GM18526 (cell line): ENCODE data around the gene RNF43.

Experiments used
- POLR2A ChIP-seq: IDR thresholded peaks from 3 replicates; pipeline ENCODE4 v1.6.1; 2011; ENCODE audit not compliant: insufficient read length; ENCODE audit errors: extremely low read depth

Gene RNF43

DNA sequence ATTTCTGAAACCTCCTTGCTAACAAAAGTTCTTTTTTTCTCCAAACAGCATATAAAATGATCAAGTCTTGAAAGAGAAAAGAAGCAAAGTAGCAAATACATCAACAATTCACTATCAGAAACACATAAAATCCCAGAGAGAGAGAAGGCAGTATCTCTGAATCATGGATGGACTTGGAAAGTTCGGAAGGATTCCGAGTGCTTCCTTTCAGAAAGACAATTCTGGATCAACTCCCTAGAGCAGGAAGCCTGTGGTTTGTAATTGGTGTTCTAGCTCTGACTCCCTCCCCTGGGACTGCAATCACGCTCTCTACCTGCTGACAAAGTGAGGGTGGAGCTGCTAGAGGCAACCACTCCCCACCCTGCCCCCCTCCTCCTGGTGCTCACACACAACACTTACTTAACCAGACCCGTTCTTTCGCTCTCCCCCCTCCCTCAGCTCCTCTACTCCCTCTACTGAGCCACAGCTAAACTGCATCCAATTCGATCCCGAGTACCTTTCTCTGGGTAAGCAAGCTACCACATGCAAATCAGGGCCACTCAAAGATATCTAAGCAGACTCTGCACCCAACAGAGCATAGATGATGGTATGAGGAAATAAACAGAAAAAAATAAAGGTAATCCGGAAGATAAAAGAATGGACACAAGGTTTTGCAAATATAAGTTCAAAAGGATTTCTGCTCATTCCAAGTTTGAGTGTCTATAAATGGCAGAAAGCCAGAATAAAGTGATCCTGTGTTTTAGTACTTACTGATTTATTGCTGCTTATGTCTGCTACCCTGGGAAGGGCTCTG, at the start of gene RNF43:
Gene RNF43, minus strand, starts transcription at position 235 of the 793 bp plus-strand sequence. CDS start 1,957 bp downstream, outside the sequence.
- TF ChIP-seq POLR2A: no peak

DNA sequence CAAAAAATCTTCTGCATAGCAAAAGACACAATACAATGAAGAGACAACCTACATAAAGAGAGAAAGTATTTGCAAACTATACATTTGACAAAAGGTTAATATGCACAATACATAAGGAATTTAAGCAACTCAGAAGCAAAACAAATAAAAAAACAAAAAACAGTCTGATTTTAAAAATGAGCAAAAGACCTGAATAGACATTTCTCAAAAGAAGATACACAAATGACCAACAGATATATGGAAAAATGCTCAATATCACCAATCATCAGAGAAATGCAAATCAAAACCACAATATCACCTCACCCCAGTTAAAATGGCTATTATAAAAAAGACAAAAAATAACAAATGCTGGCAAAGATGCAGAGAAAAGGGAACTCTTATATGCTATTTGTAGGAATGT, 38.2 kb upstream of the RNF43 start:
- no peak for TF ChIP-seq POLR2A

DNA sequence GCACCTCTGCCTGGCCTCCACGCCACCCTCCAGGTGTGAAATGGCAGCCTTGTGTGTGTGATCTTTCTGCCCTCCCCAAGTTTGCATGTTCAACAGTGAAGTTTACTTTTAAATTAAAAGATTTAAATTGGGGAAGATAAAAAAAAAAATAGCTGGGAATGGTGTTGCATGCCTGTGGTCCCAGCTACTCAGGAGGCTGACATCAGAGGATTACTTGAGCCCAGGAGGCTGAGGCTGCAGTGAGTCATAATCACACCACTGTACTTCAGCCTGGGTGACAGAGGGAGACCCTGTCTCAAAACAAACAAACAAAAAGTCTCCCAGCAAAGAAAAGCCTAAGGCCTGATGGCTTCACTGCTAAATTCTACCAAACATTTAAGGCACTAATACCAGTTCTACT, 35.4 kb upstream of the RNF43 start:
- TF ChIP-seq POLR2A: no peak

DNA sequence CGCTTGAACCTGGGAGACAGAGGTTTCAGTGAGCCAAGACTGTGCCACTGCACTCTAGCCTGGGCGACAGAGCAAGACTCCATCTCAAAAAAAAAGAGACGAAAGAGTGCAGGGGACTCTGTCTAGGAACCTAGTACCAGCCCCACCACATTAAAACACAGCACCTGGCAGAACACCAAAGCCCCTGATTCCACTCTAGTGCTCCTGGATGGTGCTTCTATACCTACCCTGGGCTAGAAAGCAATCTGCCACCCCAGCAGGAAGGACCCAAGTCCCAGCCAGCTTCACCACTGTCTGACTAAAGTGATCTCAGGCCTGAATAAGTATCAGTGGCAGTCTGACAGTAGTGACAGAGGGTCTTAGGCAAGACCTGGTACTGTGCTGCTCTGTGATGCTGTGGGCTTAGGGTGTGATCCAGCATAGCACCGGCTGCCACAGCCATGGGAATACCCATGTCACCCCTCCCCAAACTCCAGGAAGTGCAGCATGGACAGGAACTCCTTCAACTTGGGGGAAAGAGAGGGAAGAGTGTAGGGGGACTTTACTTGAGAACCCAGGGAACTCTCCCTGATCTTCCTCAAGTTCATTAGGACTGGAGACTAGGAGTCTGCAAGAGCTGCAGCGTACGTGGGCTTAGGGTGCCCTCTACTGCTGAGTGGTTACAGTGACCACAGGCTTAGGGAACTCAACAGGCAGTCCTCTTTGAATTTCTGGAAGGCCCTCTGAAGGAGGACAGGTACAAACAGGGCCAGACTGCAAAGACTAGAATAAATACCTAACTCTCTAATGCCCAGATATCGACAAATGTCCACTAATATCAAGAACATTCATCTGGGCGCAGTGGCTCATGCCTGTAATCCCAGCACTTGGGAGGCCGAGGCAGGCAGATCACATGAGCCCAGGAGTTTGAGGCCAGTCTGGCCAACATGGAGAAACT, 30.0 kb upstream of the RNF43 start:
- no peak for TF ChIP-seq POLR2A

DNA sequence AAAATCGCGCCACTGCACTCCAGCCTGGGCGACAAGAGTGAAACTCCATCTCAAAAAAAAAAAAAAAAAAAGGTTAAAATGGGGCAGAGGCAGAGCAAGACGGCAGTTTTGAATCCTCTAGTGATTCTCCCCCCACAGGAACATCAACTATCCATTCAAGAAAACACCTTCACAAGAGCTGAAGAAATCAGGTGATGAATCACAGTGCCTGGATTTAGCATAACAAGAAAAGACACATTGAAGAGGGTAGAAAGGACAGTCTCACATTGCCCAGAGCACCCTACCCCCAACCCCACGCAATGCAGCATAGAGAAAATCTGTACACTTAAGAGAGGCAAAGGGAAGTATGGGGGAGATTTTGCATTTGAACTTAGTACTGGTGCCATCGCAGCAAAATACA, 28.8 kb upstream of the RNF43 start:
- no peak for TF ChIP-seq POLR2A

DNA sequence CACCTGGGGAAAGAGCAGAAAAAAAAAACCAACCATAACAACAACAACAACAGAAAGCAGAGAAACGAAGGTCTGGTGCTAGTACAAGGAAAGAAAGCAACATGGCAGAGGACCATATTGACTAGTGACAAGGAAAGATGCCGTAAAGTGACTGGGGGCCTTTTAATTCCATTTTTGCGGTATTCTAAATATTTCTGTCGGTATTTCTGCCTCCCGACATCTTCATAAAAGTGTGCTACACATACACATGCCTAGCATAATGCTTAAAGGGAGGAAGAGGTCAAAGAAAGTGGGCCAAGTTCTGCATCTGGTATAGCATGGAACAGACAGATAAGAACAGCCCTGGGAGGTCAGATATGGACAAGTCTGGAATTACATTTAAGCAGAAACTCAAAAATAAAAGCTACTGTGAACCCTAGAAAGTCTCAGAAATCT, 19.5 kb upstream of the RNF43 start:
- no peak for TF ChIP-seq POLR2A

DNA sequence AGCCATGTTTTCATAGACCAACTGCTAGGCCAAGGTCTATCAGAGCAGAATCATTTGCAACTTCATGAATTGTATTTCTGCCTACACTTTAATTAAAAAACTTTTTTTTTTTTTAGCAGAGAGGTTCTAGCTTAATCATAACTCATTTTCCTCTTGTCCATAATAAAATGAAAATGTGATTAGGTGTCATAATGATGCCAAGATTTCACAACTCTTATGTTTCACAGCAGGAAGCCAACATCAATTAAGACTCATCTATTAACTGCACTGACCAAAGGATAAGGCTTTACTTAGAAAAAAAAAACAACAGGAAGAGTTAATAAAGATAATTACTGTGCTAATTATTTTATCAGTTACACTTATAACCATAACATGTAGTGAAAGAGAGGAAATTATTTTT, 18.9 kb upstream of the RNF43 start:
- no peak for TF ChIP-seq POLR2A

DNA sequence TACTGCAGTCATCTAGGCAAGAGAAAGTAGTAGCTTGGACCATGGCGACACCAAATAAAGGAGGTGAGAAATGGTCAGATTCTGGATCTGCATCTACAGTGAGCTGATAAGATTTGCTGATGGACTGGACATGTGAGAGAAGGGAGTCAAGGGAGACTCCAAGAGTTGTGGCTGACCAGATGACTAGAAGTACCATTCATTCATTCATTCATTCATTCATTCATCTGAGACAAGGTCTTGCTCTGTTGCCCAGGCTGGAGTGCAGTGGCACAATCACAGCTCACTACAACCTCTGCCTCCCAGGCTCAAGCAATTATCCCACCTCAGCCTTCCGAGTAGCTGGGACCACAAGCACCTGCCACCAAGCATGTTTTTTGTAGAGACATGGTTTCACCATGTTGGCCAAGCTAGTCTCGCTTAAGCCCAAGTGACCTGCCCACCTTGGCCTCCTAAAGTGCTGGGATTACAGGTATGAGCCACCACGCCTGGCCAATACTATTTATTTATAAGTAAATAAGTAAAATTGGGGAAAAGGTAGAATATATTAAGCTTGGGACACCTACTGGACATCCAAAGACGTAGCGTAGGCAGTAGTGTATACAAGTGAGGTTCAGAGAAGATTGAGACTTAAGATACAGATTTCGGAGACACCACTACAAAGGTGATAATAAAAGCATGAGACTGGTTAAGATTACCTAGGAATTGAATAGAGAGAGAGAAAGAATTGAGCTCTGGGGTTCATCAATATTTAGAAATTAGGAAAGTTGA, 15.7 kb upstream of the RNF43 start:
- TF ChIP-seq POLR2A: no peak

DNA sequence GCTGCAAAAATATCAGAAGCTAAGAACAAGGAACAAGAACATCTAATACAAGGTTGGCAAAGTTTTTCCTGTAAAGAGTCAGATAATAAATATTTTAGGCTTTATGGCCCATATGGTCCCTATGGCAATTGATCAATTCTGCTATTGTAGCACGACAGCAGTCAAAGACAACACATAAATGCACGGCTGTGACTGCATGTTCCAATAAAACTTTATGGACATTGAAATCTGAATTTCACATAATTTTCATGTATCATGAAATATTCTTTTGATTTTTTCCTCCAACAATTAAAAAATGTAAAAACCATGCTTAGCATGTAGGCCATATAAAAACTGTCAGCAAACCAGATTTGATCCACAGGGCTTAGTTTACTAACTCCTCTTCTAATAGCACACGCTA, 10.5 kb upstream of the RNF43 start:
- TF ChIP-seq POLR2A: no peak

DNA sequence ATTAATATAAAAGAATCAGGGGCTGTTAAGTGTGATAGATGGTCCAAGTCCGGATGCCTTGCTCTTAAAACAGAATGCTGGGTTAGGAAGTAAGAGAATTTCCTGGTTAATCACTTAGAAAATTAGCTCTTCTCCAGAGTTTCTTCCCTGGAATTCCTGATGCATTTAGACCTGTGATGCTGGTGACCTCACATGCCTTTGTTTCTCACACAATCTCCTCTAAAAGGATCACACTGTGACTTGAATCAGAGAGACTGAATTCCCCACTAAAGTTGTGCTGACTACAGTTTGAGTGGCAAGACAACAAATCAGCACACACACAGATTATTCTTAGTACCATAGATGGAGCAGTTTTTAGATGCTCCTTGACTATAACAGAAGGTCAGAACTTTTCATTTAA, 4.4 kb upstream of the RNF43 start:
- no peak for TF ChIP-seq POLR2A

DNA sequence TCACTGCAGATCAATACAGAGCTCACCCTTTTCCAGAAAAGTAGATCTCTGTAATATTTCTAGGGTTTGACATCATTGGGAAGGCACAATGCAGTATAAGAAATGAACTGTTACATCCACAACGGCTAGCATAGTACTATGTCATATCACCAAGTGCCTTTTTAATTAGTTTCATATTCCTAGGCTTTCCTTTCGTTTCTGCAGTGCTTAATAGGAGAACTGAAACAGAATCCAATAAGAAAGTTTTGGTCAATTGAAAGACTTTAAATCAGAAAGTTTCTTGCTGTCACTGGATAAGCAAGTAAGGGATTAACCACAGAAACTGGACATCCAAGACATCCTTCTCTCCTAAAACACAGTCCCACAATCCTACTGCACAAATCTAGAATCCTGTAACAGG, 3.5 kb upstream of the RNF43 start:
- TF ChIP-seq POLR2A: no peak

DNA sequence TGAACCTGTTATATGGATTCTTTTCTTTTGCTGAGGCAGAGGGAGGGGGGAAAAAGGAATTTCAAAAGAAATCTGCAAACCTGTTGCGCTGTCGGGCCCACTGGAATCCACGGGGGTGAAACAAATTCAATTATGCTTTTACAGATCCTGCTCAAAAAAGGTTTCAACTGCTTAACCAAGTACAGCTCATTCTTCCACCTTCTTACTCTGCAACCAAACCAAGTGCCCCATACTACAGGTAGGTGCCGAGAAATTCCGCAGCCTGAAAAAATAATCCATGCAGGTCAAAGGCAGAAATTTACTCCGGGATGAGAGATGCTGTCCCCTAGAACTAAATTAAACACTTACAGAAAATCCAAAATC, 416 bp downstream of the RNF43 start:
- TF ChIP-seq POLR2A: no peak

DNA sequence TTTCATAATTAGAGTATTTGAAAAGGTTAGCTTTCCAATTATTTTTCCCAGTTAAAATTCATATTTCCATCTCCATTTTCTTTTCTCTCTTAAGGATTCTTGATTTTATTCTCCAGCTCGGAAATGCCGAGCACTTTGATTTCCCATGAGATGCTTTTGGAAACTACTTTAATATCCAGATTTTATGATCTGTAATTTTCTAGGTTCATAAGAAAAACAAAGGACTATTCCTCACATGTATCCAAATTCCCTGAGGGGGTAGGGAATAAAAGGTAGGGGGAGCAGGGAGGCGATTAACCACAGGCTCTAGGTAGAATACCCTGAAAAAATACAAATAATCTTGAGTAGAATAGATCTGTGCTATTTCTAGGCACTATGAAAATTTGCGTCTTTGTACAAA, 938 bp downstream of the RNF43 start:
- no peak for TF ChIP-seq POLR2A

DNA sequence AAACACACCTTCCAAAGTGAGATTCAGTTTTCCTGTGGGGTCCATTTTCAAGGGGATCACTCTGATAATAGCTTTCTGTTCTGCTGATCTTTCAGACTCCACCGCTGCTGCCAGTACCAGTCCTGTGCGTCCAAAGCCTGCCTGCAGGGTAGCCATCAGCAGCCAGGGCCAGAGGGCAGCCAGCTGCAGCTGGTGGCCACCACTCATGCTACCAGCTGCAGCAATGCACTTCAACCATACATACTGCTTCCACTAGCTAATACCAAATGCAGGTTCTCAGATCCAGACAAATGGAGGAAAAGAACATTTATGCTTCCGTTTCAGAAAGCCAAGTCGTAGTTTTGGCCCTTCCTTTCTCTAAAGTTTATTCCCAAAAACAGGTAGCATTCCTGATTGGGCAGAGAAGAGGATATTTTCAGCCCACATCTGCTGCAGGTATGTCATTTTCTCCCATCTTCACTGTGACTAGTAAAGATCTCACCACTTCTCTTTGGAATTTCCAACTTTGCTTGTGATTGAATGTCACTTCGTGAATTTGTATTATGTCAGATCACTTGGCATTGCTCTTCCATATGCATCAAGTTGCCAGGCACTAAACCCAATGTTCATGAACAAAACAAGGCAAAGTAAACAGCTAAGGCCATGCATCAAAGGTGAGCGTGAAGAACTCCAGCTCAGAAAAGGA, 1.8 kb downstream of the RNF43 start:
- TF ChIP-seq POLR2A: no peak

DNA sequence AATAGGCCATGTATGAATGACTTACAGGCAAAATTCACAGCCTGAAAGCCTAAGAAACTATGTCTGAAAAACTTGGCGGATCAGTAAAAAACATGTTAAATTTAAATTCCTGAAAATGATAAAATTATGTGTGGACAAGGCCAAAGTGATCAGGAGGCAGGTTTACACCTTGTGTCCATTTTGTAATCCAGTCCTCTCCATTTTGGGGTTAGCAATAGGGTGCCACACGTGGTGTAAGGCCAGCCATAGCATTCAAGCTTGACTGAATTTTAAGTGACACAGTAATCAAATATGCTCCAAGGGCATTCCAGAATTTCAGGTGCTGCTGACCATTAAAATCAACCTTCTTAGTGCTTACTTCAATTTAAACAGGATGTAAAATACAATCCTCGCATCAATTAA, 2.7 kb downstream of the RNF43 start:
- no peak for TF ChIP-seq POLR2A

DNA sequence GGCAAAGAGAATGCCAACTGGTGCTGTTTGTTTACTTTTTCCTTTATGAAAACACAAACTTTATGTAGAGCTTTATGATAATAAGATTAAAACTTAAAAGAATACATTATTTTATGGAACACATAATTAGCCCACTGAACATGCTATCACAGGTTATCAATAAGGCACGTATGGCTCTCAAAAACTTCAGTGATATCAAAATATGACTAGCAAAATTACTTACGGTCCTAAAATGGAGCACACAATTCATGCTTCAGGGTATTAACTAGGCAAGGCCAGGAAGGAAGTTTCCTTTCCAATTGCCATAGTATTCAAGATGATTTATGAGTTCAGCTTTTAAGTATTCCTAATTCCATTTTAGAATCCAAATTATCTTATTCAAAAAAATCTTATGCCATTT, 3.6 kb downstream of the RNF43 start:
- no peak for TF ChIP-seq POLR2A
